NB4 (cell line): ENCODE data around the gene USP7.

Source experiments
- DNase-seq: peaks from one replicate; pipeline ENCODE4 v3.0.0; 2010; ENCODE audit warnings: low read depth
- H3K4me3 ChIP-seq: one replicate; pipeline ENCODE4 v1.5.1; 2011; ENCODE audit warnings: mild to moderate bottlenecking, low read depth, low read length, moderate library complexity
- MYC ChIP-seq: IDR thresholded peaks from 2 replicates; pipeline ENCODE4 v1.6.1; 2011; ENCODE audit warnings: low read depth, low read length
- POLR2A ChIP-seq: IDR thresholded peaks from 2 replicates; pipeline ENCODE4 v1.6.1; 2011; ENCODE audit warnings: mild to moderate bottlenecking; ENCODE audit not compliant: insufficient read length; ENCODE audit errors: extremely low read depth
- TF ChIP-seq, protein P1 (sequence below): IDR thresholded peaks from 2 replicates; pipeline ENCODE4 v1.6.1; 2011; ENCODE audit warnings: low read depth, low read length
- TF ChIP-seq, protein P2 (sequence below): IDR thresholded peaks from one replicate; pipeline ENCODE4 v1.5.1; 2012; ENCODE audit warnings: low read depth, low read length

The USP7 gene

DNA sequence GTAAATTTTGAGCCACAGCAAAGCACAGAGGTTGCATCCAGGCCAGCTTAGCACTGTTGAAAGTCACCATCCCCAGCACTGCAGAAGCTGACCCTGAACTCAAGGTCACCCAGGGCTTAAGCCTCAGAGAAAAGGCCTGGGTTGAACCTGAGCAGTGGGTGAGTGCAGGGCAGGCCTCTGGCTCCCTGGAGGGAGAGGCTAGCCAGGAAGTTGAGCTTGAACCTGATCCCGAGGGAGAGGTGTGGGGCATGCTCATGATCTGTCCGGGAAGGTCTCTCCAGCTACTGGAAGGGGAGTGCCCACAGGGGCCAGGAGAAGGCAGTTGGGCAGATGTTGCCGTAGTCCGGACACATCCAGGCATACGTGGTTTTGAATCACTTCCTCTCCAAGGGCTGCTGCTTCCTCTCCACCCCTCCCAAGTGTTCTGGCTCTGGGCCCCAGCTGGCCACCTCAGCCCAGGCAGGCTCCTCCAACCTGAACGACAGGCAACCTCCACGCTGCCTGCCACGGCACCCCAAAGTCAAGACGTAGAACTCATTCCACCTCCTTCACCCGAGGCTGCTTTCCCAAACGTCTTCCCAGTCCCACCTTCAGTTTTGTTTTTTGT is 113.3 kb downstream of the USP7 start:
- TF ChIP-seq POLR2A (peak; percentile 10), MYC (peak; percentile 76)
- TF ChIP-seq, protein P1, sequence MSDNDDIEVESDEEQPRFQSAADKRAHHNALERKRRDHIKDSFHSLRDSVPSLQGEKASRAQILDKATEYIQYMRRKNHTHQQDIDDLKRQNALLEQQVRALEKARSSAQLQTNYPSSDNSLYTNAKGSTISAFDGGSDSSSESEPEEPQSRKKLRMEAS: peak; percentile 74
- TF ChIP-seq, protein P2, sequence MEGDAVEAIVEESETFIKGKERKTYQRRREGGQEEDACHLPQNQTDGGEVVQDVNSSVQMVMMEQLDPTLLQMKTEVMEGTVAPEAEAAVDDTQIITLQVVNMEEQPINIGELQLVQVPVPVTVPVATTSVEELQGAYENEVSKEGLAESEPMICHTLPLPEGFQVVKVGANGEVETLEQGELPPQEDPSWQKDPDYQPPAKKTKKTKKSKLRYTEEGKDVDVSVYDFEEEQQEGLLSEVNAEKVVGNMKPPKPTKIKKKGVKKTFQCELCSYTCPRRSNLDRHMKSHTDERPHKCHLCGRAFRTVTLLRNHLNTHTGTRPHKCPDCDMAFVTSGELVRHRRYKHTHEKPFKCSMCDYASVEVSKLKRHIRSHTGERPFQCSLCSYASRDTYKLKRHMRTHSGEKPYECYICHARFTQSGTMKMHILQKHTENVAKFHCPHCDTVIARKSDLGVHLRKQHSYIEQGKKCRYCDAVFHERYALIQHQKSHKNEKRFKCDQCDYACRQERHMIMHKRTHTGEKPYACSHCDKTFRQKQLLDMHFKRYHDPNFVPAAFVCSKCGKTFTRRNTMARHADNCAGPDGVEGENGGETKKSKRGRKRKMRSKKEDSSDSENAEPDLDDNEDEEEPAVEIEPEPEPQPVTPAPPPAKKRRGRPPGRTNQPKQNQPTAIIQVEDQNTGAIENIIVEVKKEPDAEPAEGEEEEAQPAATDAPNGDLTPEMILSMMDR: no peak

DNA sequence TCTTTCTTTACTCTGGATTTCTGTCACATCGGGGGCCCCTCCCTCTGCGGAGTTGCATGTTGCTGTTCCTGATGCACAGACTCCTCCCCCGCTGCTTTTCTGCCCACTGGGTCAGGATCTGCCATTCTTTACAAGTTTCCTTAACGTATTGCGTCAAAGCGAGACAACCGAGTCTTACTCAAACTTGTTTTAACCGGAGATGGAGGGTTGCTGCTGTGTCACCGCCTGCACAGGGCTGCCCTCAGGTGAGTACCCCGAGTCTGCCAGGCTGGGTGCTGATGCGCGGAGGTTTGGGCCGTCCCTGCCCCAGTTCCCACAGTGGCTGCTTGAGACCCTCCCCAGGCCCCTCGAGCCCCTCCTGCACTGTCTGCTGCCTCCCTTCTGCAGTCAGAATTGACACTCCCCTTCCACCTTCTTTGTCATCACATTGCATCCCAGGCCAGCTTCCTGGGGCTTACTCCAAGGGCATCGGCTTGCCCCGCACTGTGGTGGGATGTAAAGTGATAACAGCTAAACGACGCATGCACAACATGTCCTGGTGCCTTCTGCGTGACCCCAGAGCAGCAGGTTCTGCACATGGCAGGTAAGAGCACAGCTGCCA is 114.2 kb downstream of the USP7 start:
- TF ChIP-seq MYC: no peak
- no peak for TF ChIP-seq POLR2A
- TF ChIP-seq, protein P2: no peak
- TF ChIP-seq, protein P1: peak; percentile 14; the same call in 1 of the 2 replicates
- no peak overlapping the region for H3K4me3 ChIP-seq
- peak; percentile 81 for DNase-seq

More for the DNA sequence above, 113.3 kb downstream of the USP7 start:
- peak; percentile 92 for DNase-seq
- no peak overlapping the region for H3K4me3 ChIP-seq

DNA sequence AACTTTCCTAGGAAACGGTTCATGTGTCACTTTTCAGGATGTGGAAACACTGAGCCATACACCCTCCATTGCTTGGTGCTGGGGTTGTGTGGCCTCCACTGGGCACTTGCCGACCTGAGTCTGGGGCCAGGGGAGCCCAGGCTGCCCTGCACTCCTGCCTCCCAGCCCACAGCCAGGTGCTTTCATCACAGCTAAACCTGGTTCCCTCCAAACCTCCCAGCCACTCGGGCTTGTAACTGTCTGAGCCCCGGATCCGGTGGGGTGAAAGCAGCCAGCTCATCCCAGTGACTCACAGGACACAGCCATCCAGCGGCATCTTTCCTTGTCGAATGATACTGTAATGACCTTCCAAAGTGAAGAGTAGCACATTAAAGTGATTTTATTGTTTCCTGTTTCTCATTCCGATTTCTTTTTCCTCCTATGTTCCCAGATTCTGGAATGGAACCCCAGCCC is 114.7 kb downstream of the USP7 start:
- DNase-seq: peak; percentile 17
- H3K4me3 ChIP-seq: no peak overlapping the region
- TF ChIP-seq POLR2A (no peak), MYC (no peak)
- TF ChIP-seq, protein P1: no peak
- TF ChIP-seq, protein P2: no peak

DNA sequence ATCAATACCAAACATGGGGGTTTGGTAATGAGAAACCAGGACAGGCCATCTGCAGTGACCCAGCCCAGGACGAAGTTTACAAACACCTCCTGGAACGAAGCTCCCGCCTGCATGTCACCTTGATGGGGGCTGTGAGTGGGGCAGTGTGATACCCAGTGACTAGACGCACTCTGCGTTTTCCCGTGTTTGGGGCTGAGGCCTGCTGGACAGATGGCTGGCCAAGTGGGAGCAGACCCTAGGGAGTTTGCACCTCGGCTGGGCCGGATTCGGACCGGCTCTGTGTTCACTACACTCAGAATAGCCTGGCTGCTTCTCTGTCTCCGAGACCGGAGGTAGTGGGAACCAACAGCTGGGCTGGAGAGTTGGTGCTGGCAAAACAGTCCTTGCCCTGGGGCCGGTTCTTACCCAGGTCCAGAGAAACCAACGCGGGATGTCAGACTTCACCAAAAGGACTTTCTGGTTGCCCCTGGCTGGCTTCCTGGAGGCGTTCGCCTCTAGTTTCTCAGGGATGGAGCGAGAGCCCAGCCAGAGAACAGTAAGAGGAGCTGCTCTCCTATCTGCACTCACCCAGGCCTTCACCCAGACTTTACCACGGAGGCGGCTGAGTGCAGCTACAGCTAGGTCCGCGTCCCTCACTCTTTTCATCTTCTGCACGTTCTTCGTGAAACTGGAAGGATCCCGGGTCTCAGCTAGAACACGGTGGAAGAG is 115.3 kb downstream of the USP7 start:
- peak; percentile 1 for DNase-seq
- H3K4me3 ChIP-seq: no peak overlapping the region
- TF ChIP-seq, protein P1: no peak
- no peak for TF ChIP-seq MYC
- TF ChIP-seq POLR2A: no peak
- TF ChIP-seq, protein P2: no peak

DNA sequence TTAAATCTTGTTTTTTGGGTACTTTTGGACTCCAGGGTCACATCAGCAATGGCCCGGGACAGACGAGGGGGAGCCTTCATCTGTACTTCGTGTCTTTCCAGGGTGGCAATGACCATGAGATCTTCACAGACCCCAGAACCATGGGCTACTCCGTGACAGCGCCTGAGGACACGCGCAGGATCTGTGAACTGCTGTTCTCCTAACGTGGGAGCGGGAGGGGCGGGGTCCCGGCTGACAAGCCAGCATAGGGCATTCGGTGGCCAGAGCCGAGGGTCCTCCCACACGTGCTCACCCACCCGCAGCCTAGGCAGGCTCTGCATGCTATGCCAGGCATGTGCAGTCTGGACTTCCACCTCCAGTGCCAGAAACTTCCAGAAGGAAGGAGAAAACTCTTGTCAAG is 116.1 kb downstream of the USP7 start:
- DNase-seq: no peak
- TF ChIP-seq POLR2A: no peak
- no peak for TF ChIP-seq MYC
- TF ChIP-seq, protein P1: no peak
- TF ChIP-seq, protein P2: no peak
- H3K4me3 ChIP-seq: no peak overlapping the region
